Epithelial cell of esophagus (primary cell): ENCODE data around the gene HAND1.

Experiments used
- DNase-seq: peaks from one replicate; pipeline ENCODE4 v3.0.0; 2010; ENCODE audit warnings: low read depth
- H3K4me3 ChIP-seq: 2 replicates; pipeline ENCODE4 v1.5.1; 2011; ENCODE audit warnings: mild to moderate bottlenecking, low read length, control low read depth
- CTCF ChIP-seq: IDR thresholded peaks from 2 replicates; pipeline ENCODE4 v1.5.1; 2011; ENCODE audit warnings: low read depth, mild to moderate bottlenecking, low read length, control low read depth, inconsistent platforms; ENCODE audit not compliant: insufficient read depth; ENCODE audit errors: missing control alignments

HAND1 gene

GRCh38 chr5:154498591-154498990, 20.6 kb upstream of the HAND1 start:
- no peak for DNase-seq
- TF ChIP-seq CTCF, result no peak
- H3K4me3 ChIP-seq, result no peak overlapping the region

- no peak for DNase-seq
- no peak overlapping the region for H3K4me3 ChIP-seq
- no peak for TF ChIP-seq CTCF
These were observed 16.0 kb upstream of the HAND1 start for GRCh38 chr5:154494036-154494435.

GRCh38 chr5:154493274-154493673, 15.2 kb upstream of the HAND1 start:
- no peak for TF ChIP-seq CTCF

GRCh38 chr5:154491941-154492340, 13.9 kb upstream of the HAND1 start:
- no peak for TF ChIP-seq CTCF

More at GRCh38 chr5:154493274-154493673, 15.2 kb upstream of the HAND1 start:
- H3K4me3 ChIP-seq, result no peak overlapping the region
- DNase-seq, result no peak

GRCh38 chr5:154487541-154487940, 9.5 kb upstream of the HAND1 start:
- H3K4me3 ChIP-seq, result no peak overlapping the region
- no peak for TF ChIP-seq CTCF
- DNase-seq, result no peak

More at GRCh38 chr5:154491941-154492340, 13.9 kb upstream of the HAND1 start:
- DNase-seq, result no peak
- H3K4me3 ChIP-seq, result no peak overlapping the region

- H3K4me3 ChIP-seq, result no peak overlapping the region
- no peak for TF ChIP-seq CTCF
- no peak for DNase-seq
These were observed 8.4 kb upstream of the HAND1 start for GRCh38 chr5:154486427-154486866.

- no peak overlapping the region for H3K4me3 ChIP-seq
- TF ChIP-seq CTCF, result no peak
- DNase-seq, result no peak
These were observed 7.9 kb upstream of the HAND1 start for GRCh38 chr5:154485850-154486426.
